H1 (cell line): ENCODE data around the gene EML1. TPM values are rescaled to one million over a fixed set of nuclear protein-coding genes. Genes with fewer than 3 reads are reported as not detected.
A peak's percentile ranks its signal among the peaks of the same experiment; 100 is the strongest.

Experiments used
- CTCF ChIA-PET: fragments of 300-600 bp; sonication (Branson Sonifier 250); formaldehyde crosslinking; loops from one replicate; lab custom pipeline; 2021; ENCODE audit not compliant: partially characterized antibody; lab: Charles Lee
- POLR2A ChIA-PET: fragments of 300-600 bp; sonication (Branson Sonifier 250); formaldehyde crosslinking; loops from one replicate; lab custom pipeline; 2021; ENCODE audit warnings: inconsistent platforms; ENCODE audit not compliant: partially characterized antibody; lab: Charles Lee
- DNase-seq, 2 experiments: peaks; one replicate each; pipeline versions ENCODE4 v3.0.0 to v3.0.0-alpha.2; 2010 to 2022; ENCODE audit warnings: low spot score in 2 of 2, low read depth in 1 of 2, mixed read lengths in 1 of 2
- FAIRE-seq: peaks from 2 replicates; lab custom pipeline; 2011; peaks lifted over from hg19 to GRCh38; lab: Jason Lieb, UNC
- H2AFZ ChIP-seq: 2 replicates; pipeline ENCODE4 v1.8.1; 2012; ENCODE audit warnings: low read length, inconsistent platforms
- H2AK5ac ChIP-seq: 2 replicates; pipeline ENCODE4 v1.6.1; 2013; ENCODE audit warnings: low read depth, low read length
- H2BK120ac ChIP-seq: replicated peaks from 2 replicates; pipeline ENCODE3; 2013; ENCODE audit warnings: low read depth, low read length, inconsistent platforms
- H2BK12ac ChIP-seq: 2 replicates; pipeline ENCODE4 v1.6.1; 2013; ENCODE audit warnings: low read depth, low read length
- H2BK15ac ChIP-seq: 2 replicates; pipeline ENCODE4 v1.6.1; 2013; ENCODE audit warnings: low read length
- H2BK20ac ChIP-seq: 2 replicates; pipeline ENCODE4 v1.6.1; 2013; ENCODE audit warnings: low read length
- H2BK5ac ChIP-seq: 2 replicates; pipeline ENCODE4 v1.6.1; 2013; ENCODE audit warnings: low read depth, low read length
- H3K14ac ChIP-seq: 2 replicates; pipeline ENCODE4 v1.6.1; 2013; ENCODE audit warnings: inconsistent platforms; ENCODE audit not compliant: insufficient read length
- H3K18ac ChIP-seq: 2 replicates; pipeline ENCODE4 v1.6.1; 2013; ENCODE audit warnings: low read length; ENCODE audit errors: extremely low read depth
- H3K23ac ChIP-seq: 2 replicates; pipeline ENCODE4 v1.6.1; 2013; ENCODE audit warnings: inconsistent platforms; ENCODE audit not compliant: insufficient read length
- H3K23me2 ChIP-seq: 2 replicates; pipeline ENCODE4 v1.6.1; 2013; ENCODE audit warnings: low read depth, low read length
- H3K27ac ChIP-seq: 2 replicates; pipeline ENCODE4 v1.6.1; 2011; ENCODE audit warnings: low read depth, low read length, inconsistent platforms
- H3K27me3 ChIP-seq, 4 experiments: replicated peaks in 1 of 4; 1 replicate in 1 of 4; 2 replicates in 3 of 4; pipeline versions ENCODE4 v1.6.1 to v1.8.1; 2011 to 2013; ENCODE audit warnings: low read length in 3 of 4, mild to moderate bottlenecking in 3 of 4, inconsistent platforms in 2 of 4, mixed read lengths in 2 of 4, moderate library complexity in 1 of 4; ENCODE audit not compliant: control insufficient read depth in 3 of 4, insufficient read depth in 3 of 4; ENCODE audit errors: extremely low read depth in 1 of 4
- H3K36me3 ChIP-seq, 4 experiments: 2 replicates each; pipeline versions ENCODE4 v1.6.1 to v1.8.1; 2011 to 2013; ENCODE audit warnings: mild to moderate bottlenecking in 4 of 4, low read length in 3 of 4, moderate library complexity in 2 of 4, control low read depth in 1 of 4, inconsistent platforms in 1 of 4; ENCODE audit not compliant: insufficient read depth in 4 of 4, control insufficient read depth in 2 of 4
- H3K4ac ChIP-seq: replicated peaks from 2 replicates; pipeline ENCODE3; 2013; ENCODE audit warnings: low read length, low read depth, mixed read lengths, inconsistent platforms; ENCODE audit not compliant: insufficient read length
- H3K4me1 ChIP-seq, 4 experiments: replicated peaks in 1 of 4; 1 replicate in 1 of 4; 2 replicates in 3 of 4; pipeline versions ENCODE4 v1.6.1 to v1.8.1; 2011 to 2013; ENCODE audit warnings: low read length in 3 of 4, inconsistent platforms in 2 of 4, mixed read lengths in 1 of 4; ENCODE audit not compliant: insufficient read depth in 4 of 4, control insufficient read depth in 3 of 4
- H3K4me2 ChIP-seq, 2 experiments: 2 replicates each; pipeline versions ENCODE4 v1.6.1 to v1.8.1; 2011 to 2013; ENCODE audit warnings: low read depth in 2 of 2, low read length in 2 of 2, control low read depth in 1 of 2, inconsistent platforms in 1 of 2, mild to moderate bottlenecking in 1 of 2; ENCODE audit not compliant: insufficient read depth in 1 of 2
- H3K4me3 ChIP-seq, 4 experiments: fragments of 200-600, 300-600 bp in 1 of 4; sonication (generic), shearing (Covaris generic), sonication (Bioruptor Twin) in 1 of 4; 2 replicates each; pipeline versions ENCODE4 v1.5.1 to v1.8.1; 2011 to 2016; ENCODE audit warnings: low read length in 4 of 4, low read depth in 3 of 4, control low read depth in 2 of 4, inconsistent platforms in 2 of 4, mild to moderate bottlenecking in 2 of 4, mixed read lengths in 1 of 4, moderate library complexity in 1 of 4; ENCODE audit not compliant: insufficient read depth in 2 of 4; ENCODE audit errors: extremely low read depth in 1 of 4
- H3K56ac ChIP-seq: replicated peaks from 2 replicates; pipeline ENCODE3; 2013; ENCODE audit warnings: low read depth, mild to moderate bottlenecking, mixed read lengths, low read length, inconsistent platforms; ENCODE audit not compliant: insufficient read length
- H3K79me1 ChIP-seq: 2 replicates; pipeline ENCODE4 v1.6.1; 2013; ENCODE audit warnings: low read depth, low read length, control low read depth
- H3K79me2 ChIP-seq, 2 experiments: 2 replicates each; pipeline versions ENCODE4 v1.6.1 to v1.8.1; 2012 to 2013; ENCODE audit warnings: low read length in 2 of 2, mild to moderate bottlenecking in 2 of 2, inconsistent platforms in 1 of 2; ENCODE audit not compliant: insufficient read depth in 2 of 2, control insufficient read depth in 1 of 2
- H3K9ac ChIP-seq, 4 experiments: replicated peaks in 1 of 4; 1 replicate in 1 of 4; 2 replicates in 3 of 4; pipeline versions ENCODE4 v1.6.1 to v1.8.1; 2011 to 2013; ENCODE audit warnings: low read depth in 3 of 4, low read length in 3 of 4, control low read depth in 2 of 4, mild to moderate bottlenecking in 2 of 4, moderate library complexity in 2 of 4, inconsistent platforms in 1 of 4; ENCODE audit errors: extremely low read depth in 1 of 4
- H3K9me3 ChIP-seq, 2 experiments: 2 replicates each; pipeline versions ENCODE4 v1.6.1 to v1.8.1; 2012 to 2013; ENCODE audit warnings: mild to moderate bottlenecking in 2 of 2, moderate library complexity in 2 of 2, control low read depth in 1 of 2, inconsistent platforms in 1 of 2, low read depth in 1 of 2, low read length in 1 of 2, mixed read lengths in 1 of 2; ENCODE audit not compliant: insufficient read depth in 2 of 2
- H4K20me1 ChIP-seq, 2 experiments: replicated peaks in 1 of 2; 2 replicates each; pipeline versions ENCODE3 to v1.8.1; 2011 to 2013; ENCODE audit warnings: inconsistent platforms in 2 of 2, low read length in 2 of 2, mild to moderate bottlenecking in 1 of 2; ENCODE audit not compliant: insufficient read depth in 2 of 2, control insufficient read depth in 1 of 2
- H4K5ac ChIP-seq: 2 replicates; pipeline ENCODE4 v1.6.1; 2013; ENCODE audit warnings: low read length, low read depth, mixed read lengths, inconsistent platforms; ENCODE audit not compliant: insufficient read length
- H4K8ac ChIP-seq: 2 replicates; pipeline ENCODE4 v1.8.0; 2013; ENCODE audit warnings: mild to moderate bottlenecking, moderate library complexity, low read length, inconsistent platforms; ENCODE audit not compliant: insufficient read depth; ENCODE audit errors: extremely low read depth
- H4K91ac ChIP-seq: replicated peaks from 2 replicates; pipeline ENCODE3; 2013; ENCODE audit warnings: low read length, mixed read lengths, inconsistent platforms; ENCODE audit not compliant: insufficient read length
- ASH2L ChIP-seq: fragments of 200-600, 300-600 bp; sonication (generic); IDR thresholded peaks from one replicate; pipeline ENCODE4 v1.7.1; 2017; ENCODE audit warnings: low read length
- BRCA1 ChIP-seq: IDR thresholded peaks from 2 replicates; pipeline ENCODE4 v1.6.1; 2012; ENCODE audit warnings: low read depth, low read length, improper control_type of control experiment
- CHD1 ChIP-seq: IDR thresholded peaks from 2 replicates; pipeline ENCODE4 v1.6.1; 2012; ENCODE audit warnings: low read depth, low read length, improper control_type of control experiment
- JUN ChIP-seq: IDR thresholded peaks from 2 replicates; pipeline ENCODE4 v1.6.1; 2011; ENCODE audit warnings: low read depth, mild to moderate bottlenecking, improper control_type of control experiment, low read length
- KDM1A ChIP-seq: fragments of 200-600, 300-600 bp; sonication (generic); IDR thresholded peaks from 2 replicates; pipeline ENCODE4 v1.7.1; 2016; ENCODE audit warnings: mild to moderate bottlenecking, low read length, borderline replicate concordance
- SP1 ChIP-seq: IDR thresholded peaks from 2 replicates; pipeline ENCODE4 v1.6.1; 2011; ENCODE audit warnings: low read depth, low read length
- SP4 ChIP-seq: IDR thresholded peaks from 2 replicates; pipeline ENCODE4 v1.6.1; 2012; ENCODE audit warnings: low read length, inconsistent platforms
- SRF ChIP-seq: IDR thresholded peaks from 2 replicates; pipeline ENCODE4 v1.6.1; 2011; ENCODE audit warnings: mild to moderate bottlenecking, low read depth, low read length, moderate library complexity
- WGBS, 2 experiments: shearing (Covaris generic) in 1 of 2; methylation state at CpG; one replicate each; pipeline versions ENCODE4 v1.1.6 to v1.1.7; 2013 to 2015; ENCODE audit warnings: low lambda C conversion rate in 2 of 2, mixed read lengths in 2 of 2, inconsistent platforms in 1 of 2, low coverage in 1 of 2, missing lambda C conversion rate in 1 of 2; ENCODE audit not compliant: insufficient replicate concordance in 2 of 2, insufficient coverage in 1 of 2, insufficient read length in 1 of 2; ENCODE audit errors: extremely low coverage in 1 of 2, missing lambda C conversion rate in 1 of 2; 5-methylcytosine and 5-hydroxymethylcytosine counted together
- polyA plus RNA-seq, 7 experiments: library from polyadenylated mRNA; depleted of rRNA in 3 of 7; stranded (reverse) in 5 of 7; unstranded in 2 of 7; fragments of >200 nt in 5 of 7; fragments of 200-250 nt in 2 of 7; gene quantifications; 1 replicate in 5 of 7; 2 replicates in 1 of 7; 4 replicates in 1 of 7; pipeline versions ENCODE4 v1.2.1 to v1.2.3, GENCODE V29; 2011 to 2013; ENCODE audit warnings: missing spikeins in 2 of 7, mixed read lengths in 2 of 7
- total RNA-seq: library from RNA; stranded (reverse); fragmentation: NEBNext Ultra II Directional; extraction: Animal tissue kit (Norgen Biotek cat#: 25700); gene quantifications from 2 replicates; pipeline ENCODE4 v1.2.1, GENCODE V29; 2021
- TF ChIP-seq, protein P1 (sequence below): IDR thresholded peaks from 2 replicates; pipeline ENCODE4 v1.6.1; 2012; ENCODE audit warnings: low read length, inconsistent platforms
- TF ChIP-seq, protein P2 (sequence below): IDR thresholded peaks from 2 replicates; pipeline ENCODE4 v1.6.1; 2012; ENCODE audit warnings: inconsistent platforms

The EML1 gene
- total and polyA plus RNA-seq, 2 of the 8 experiments (the other 6 are each of a cell fraction or from before 2014, with no cell fraction given), result 11.1 to 24.7 TPM

DNA sequence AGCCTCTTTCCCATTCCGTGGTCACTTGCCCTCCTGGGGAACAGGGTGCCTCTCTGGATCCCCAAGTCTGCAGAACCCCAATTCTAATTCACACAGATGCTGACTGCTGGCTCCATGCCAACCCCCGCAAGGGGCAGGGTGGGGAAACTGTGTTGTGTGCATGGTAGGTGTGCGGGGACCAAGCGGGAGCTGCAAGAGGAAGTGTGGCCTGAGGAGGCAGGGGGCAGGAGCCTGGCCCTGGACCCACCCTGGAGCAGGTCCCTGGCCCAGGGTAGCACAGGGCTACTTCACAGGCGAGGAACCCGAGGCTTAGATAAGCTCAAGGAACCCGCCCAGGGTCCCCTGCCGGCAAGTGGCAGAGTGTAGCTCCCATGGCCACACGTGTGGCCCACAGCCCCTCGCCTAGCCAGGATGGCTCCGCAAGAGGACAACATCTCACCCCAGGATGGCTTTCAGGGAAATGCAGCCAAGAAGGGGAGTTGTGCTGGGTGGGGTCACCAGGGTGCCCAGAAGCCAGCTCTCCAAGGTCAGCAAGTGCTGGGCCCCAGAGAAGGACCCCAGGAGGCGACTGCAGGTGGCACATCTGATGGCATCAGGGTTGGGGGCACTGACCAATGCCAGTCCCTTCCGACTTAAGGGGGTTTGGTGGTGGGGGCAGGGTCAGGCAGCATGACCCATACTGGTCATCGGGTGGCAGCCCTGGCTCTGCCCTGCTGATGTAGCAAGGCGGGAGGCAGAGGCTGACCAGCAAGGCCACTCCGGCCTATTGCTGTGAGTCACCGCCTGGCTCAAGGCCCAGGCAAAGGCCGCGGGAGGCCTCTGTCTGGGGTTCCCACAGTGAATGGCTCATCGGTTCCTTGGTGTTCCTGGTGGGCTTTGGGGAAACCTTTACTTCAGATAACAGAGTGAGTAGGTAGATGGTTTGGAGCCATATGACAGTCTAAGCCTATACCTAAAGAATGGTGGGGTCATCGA, 37.3 kb upstream of the EML1 start:
- Histone ChIP-seq H3K14ac (no peak overlapping the region), H4K5ac (no peak overlapping the region), H3K18ac (no peak overlapping the region), H3K9ac (no peak overlapping the region), H3K4me1 (peaks cover 0 to 17% (median 9%) of the 10 kb centered on the region in 4 experiments; a peak in 6 of 7 replicates), H2BK20ac (no peak overlapping the region), H3K27me3 (no peaks in the 10 kb centered on the region), H3K4me2 (no peak overlapping the region), H3K23ac (no peak overlapping the region), H4K91ac (no peak overlapping the region), H2AFZ (no peak overlapping the region), H3K79me2 (no peaks in the 10 kb centered on the region), H3K23me2 (no peaks in the 10 kb centered on the region), H3K4ac (no peak overlapping the region), H2BK5ac (no peak overlapping the region), H3K27ac (no peak overlapping the region), H2AK5ac (no peak overlapping the region), H3K56ac (no peak overlapping the region), H3K36me3 (no peaks in the 10 kb centered on the region), H4K20me1 (no peaks in the 10 kb centered on the region), H2BK120ac (no peak overlapping the region), H3K79me1 (no peaks in the 10 kb centered on the region), H4K8ac (peak overlapping the region; percentile 63; the same call in 1 of the 2 replicates), H2BK12ac (no peak overlapping the region), H3K4me3 (no peak overlapping the region), H2BK15ac (no peak overlapping the region), H3K9me3 (no peaks in the 10 kb centered on the region)
- DNase-seq (no peak), FAIRE-seq (no peak)
- ChIA-PET POLR2A (interaction anchor here (1.0 kb wide), 1 partner anchor 20 kb away, joined by 3 read pairs; no protein-coding TSS in a partner anchor), CTCF (interaction anchor here (1.1 to 17.3 kb wide), 11 partner anchors 8 to 129 kb away, joined by 3 to 237 read pairs (median 3); no protein-coding TSS in a partner anchor)
- 86% methylated on average over 21 of the region's 21 CpGs; no CpG with 5 or more reads in 1 of the 2 experiments for WGBS, 2 experiments
- TF ChIP-seq KDM1A (no peak), SRF (no peak), CHD1 (no peak), BRCA1 (no peak), SP1 (no peak), JUN (no peak), ASH2L (no peak), SP4 (no peak)
- TF ChIP-seq, protein P1, sequence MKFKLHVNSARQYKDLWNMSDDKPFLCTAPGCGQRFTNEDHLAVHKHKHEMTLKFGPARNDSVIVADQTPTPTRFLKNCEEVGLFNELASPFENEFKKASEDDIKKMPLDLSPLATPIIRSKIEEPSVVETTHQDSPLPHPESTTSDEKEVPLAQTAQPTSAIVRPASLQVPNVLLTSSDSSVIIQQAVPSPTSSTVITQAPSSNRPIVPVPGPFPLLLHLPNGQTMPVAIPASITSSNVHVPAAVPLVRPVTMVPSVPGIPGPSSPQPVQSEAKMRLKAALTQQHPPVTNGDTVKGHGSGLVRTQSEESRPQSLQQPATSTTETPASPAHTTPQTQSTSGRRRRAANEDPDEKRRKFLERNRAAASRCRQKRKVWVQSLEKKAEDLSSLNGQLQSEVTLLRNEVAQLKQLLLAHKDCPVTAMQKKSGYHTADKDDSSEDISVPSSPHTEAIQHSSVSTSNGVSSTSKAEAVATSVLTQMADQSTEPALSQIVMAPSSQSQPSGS, result no peak
- TF ChIP-seq, protein P2, sequence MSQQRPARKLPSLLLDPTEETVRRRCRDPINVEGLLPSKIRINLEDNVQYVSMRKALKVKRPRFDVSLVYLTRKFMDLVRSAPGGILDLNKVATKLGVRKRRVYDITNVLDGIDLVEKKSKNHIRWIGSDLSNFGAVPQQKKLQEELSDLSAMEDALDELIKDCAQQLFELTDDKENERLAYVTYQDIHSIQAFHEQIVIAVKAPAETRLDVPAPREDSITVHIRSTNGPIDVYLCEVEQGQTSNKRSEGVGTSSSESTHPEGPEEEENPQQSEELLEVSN, result no peak
